GM21529 (cell line): ENCODE measurements around the gene FA2H.
A peak's percentile ranks its signal among the peaks of the same experiment; 100 is the strongest.
"Not testable (repeated sequence)": the region's sequence is repeated elsewhere in the genome, so short reads cannot be mapped to it uniquely, and the experiment has no call there.

ENCODE experiments used
- ATAC-seq: cut with Tn5 transposase; IDR thresholded peaks from one replicate; pipeline ENCODE4 v1.9.1; 2021; ENCODE audit not compliant: unreplicated experiment

Gene FA2H

GRCh38 chr16:74725651-74726455 is 48.8 kb downstream of the FA2H start:
- ATAC-seq = no peak

GRCh38 chr16:74724820-74725549 is 49.6 kb downstream of the FA2H start:
- no peak for ATAC-seq

GRCh38 chr16:74723256-74723655 is 51.4 kb downstream of the FA2H start:
- no peak for ATAC-seq

GRCh38 chr16:74722156-74722555 is 52.5 kb downstream of the FA2H start:
- not testable (repeated sequence) for ATAC-seq

GRCh38 chr16:74721716-74722115 is 52.9 kb downstream of the FA2H start:
- ATAC-seq = no peak

GRCh38 chr16:74720579-74720978 is 54.0 kb downstream of the FA2H start:
- ATAC-seq = no peak

GRCh38 chr16:74718741-74719610 is 55.6 kb downstream of the FA2H start:
- ATAC-seq = no peak

- no peak for ATAC-seq
Measured at GRCh38 chr16:74718140-74718539, 56.5 kb downstream of the FA2H start.

- ATAC-seq = no peak
Measured at GRCh38 chr16:74717367-74717766, 57.3 kb downstream of the FA2H start.

- ATAC-seq = no peak
Measured at GRCh38 chr16:74716355-74716754, 58.3 kb downstream of the FA2H start.

- ATAC-seq = no peak
Measured at GRCh38 chr16:74713876-74714275, 60.7 kb downstream of the FA2H start.

- no peak for ATAC-seq
Measured at GRCh38 chr16:74713325-74713724, 61.3 kb downstream of the FA2H start.

GRCh38 chr16:74711938-74712337 is 62.7 kb downstream of the FA2H start:
- no peak for ATAC-seq

- ATAC-seq = no peak
Measured at GRCh38 chr16:74710401-74710800, 64.2 kb downstream of the FA2H start.

- ATAC-seq = peak; percentile 94
Measured at GRCh38 chr16:74709441-74709877, 65.2 kb downstream of the FA2H start.

GRCh38 chr16:74700438-74701225 is 74.0 kb downstream of the FA2H start, which contains the start of gene MLKL:
Gene MLKL, minus strand, starts transcription at chr16:74700862. Its CDS starts 5,105 bp downstream, at chr16:74695757.
- ATAC-seq = peak; percentile 46

GRCh38 chr16:74700116-74700437 is 74.5 kb downstream of the FA2H start:
- ATAC-seq = peak; percentile 12

GRCh38 chr16:74699666-74700065 is 75.0 kb downstream of the FA2H start:
- no peak for ATAC-seq

- no peak for ATAC-seq
Measured at GRCh38 chr16:74698222-74698621, 76.4 kb downstream of the FA2H start.
